ENCODE measurements around the gene C1orf174.

Gene C1orf174

GRCh38 chr1:3900150-3900968 is at the start of gene C1orf174:
Gene C1orf174, minus strand, starts transcription at chr1:3900272. Its CDS starts 86 bp downstream, at chr1:3900186.
- DNase-seq (ENCODE audit: low read depth) = peak; percentile 98

GRCh38 chr1:3948344-3948743 is 48.3 kb upstream of the C1orf174 start:
- no peak for DNase-seq (ENCODE audit: low read depth)

DNA sequence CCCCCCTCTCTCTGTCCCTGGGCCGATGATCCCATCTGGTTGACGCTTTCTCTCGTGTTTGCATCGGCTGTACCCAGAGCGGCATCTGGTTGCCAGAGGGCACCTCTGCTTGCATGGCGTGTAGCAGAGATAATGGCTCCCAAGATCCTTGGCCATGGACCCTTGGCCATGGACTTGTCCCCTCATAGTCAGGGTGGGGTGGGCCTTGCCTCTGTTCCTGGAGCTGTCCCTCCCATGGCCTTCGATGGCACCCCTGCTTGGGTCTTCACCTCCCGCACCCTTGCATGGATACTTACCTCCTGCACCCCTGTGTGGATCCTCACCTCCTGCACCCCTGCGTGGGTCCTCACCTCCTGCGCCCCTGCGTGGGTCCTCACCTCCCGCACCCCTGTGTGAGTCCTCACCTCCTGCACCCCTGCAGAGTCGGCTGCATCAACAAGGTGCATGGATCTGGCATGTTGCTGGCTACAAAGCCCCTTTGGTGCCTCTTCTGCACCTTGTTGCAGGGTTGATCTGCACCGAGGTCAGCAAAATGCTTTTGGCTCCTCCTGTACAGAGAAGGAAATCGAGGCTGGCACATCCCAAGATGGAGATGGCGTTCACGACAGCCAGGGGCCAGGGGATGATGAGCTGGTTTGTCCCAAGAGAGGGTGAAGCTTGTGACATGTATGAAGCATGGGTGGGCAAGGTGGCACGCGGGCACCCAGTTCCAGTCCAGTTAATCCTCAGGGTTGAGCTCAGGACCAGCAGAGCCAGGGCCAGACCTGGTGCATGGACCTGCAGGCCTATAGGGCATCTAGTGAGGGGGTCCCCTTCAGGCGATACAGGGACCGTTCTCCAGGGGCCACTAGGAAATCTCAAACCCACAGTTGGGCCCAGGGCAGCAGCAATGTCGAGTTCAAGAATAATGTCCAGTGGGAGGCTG is 46.1 kb upstream of the C1orf174 start:
- no peak for DNase-seq (ENCODE audit: low read depth)

DNA sequence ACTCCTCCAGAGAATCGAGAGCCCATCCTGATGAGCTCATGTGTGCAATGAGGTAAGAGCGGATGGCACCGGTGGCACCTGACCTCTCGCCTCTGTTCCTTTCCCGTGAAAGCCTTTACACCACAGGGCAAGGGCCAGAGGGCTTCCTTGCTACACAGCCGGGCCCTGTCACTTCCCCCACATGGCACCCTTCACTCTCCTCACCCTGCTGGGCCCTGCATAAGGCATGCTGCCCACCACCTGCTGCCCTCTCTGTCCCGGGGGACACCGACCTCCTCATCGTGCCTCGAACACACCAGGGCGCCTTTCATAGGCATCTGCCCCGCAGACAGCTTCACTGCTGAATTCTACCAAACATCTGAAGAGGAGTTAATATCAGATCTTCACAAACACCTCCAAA is 45.1 kb upstream of the C1orf174 start:
- DNase-seq (ENCODE audit: low read depth) = no peak

DNA sequence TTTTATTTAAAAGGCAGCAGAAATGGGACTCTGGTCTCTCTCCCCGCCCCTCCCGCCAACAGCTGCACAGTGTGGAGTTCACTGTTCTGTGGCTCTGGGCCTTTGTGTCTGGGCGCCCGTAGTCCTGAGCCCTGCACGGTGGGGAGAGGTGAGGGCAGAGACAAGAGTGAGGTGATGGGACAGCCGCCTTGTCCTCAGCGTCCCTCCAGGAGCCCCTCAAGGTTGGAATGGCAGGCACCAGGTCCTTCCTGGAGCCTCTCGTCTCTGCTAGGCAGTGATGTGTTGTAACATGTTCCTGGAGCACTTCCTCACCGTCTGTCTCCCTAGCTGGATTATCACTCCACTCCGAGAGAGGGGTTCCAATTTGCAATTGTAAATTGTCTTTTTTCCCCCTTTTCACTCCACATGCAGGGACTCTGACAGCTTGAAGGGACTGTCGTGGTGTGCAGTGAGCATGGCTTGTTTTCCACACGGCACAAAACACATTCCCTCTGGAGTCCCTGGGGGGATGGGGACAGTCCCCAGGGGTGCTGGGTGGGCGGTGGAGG is 44.6 kb upstream of the C1orf174 start:
- no peak for DNase-seq (ENCODE audit: low read depth)

DNA sequence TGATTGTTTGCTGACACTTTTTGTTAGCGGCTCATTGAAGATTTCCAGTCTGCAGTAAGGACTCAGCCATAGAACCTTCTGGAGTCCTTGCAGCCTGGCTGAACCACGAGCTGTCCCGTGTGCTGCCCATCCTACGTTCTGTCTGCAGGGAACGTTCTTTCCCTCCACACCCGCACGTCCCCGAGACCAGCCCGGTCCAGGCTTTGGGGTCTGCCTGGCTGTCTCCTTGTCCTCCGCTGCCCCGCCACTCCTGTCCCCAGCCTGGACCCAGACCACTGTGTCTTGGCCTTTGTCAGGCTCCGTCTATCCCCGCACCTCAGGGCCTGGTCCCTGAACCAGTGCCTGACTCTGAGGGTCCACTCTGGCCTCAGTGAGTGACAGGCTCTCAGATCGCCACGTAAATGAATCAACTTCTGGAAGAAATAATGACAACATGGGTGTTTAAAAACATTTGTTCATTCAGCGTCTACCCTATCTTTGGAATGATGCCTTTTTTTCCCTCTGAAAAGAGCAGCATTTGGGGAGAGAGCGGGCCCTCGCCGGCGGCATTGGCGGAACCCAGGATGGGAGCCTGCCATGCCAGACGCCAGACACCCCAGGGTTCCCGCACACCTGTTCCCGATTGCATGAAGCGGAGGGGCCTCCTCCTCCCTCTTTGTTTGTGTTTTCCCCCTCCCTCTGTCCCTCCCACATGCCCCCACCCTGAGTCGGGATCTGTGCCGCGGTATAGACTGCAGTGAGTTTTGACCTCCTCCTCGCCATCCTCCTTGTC is 43.9 kb upstream of the C1orf174 start:
- no peak for DNase-seq (ENCODE audit: low read depth)

- DNase-seq (ENCODE audit: low read depth) = no peak
These were observed 43.0 kb upstream of the C1orf174 start for GRCh38 chr1:3943123-3943431.

- DNase-seq (ENCODE audit: low read depth) = no peak
These were observed 42.5 kb upstream of the C1orf174 start for GRCh38 chr1:3942416-3943122.

DNA sequence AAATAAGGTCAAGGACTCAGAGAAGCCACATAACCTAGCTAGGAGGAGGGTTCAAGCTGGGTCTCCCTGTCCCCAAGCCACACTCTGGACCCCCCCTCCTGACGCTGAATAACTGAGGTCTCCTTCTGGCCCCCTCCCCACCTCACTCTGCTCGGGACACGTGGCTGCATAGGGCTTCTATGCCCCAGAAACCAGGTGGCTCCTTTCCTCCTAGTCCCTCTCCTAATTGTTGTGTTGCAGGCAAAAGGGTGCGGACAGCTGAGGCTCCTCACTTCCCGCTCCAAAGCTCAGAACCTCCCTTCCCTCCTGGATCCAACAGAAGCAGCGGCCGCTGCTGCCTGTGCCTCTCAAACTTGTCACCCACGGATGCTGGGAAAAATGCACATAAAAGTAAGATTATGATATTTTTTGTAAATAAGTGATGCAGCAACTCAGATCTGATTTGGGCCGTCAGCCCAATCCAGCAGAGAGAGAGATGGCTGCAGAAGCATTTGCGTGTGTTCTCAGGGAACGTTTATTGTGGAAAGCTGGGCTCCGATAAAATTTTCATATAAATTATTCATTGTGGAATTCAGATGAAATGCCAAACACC is 40.8 kb upstream of the C1orf174 start:
- DNase-seq (ENCODE audit: low read depth) = no peak

- no peak for DNase-seq (ENCODE audit: low read depth)
These were observed 40.1 kb upstream of the C1orf174 start for GRCh38 chr1:3940081-3940753.

DNA sequence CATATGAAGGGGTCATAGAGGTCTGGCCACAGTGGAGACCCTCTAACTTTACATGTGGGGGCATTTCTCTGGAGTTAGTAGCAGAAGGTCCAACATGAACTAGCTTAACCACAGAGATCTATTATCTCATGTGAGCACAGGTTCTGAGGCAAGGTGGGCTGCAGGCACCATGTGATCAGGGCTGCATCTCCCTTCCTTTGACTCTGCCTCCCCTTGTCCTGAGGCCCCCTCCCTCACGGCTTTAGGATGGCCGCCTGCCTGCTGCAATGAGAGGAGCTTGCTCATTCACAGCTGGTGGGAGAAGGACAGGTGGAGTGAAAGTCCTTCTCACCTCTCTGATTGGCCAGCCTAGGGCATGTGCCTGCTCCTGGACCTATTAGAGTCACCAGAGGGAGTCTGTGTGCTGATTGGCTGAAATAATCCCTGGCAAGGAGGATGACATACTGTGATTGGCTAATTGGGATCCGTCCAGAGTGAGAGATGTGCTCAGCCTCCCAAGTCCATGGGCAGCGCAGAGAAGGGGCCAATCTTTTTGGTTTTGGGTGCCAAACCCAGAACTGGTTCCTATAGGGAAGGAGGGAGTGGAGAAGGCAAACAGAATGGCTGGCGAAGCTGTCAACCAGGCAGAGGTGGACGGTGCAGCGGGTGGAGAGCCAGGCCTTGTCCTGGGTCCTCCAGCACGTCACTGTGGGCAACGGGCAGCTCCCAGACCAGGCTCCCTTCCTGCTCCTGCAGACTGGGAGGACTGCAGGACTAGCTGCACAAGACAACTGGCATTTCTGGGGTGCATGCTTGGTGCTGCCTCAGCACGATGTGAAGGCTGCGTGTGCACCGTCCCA is 39.4 kb upstream of the C1orf174 start:
- no peak for DNase-seq (ENCODE audit: low read depth)

DNA sequence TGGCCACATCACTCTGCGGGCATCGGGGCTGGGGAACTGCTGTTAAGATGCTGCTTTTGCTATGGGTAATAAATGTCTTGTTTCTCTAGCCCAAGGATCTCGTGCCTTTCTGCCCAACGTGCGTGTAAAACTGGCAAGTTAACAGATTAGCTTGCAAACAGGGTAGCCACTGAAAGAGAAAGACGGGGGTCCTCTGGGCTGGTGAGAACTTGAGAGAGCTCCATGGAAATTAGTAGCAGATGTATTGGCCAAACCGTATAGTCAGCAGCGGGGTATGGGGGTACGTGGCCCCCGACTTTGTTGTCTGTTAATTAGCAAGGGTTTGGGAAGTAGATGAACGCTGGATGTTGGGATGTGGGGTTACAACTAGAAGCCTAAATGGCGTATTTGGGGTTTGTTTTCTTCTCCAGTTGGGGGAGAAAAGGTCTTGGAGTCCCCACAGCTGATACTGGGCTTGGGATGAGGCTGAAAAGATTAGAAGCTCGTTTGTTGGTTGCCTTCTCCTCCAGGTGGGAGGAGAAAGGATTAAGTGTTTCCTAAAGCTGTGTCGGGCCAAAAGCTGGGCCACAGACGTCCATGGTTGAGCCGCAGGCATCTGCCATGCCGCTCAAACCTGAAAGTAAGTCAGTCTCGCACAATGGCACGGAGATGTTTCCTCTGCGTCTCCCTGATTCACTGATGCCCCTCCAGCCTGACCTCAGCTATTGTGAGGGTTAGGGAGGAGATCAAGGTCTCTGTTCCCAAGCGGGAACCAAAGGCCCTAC is 32.3 kb upstream of the C1orf174 start:
- no peak for DNase-seq (ENCODE audit: low read depth)

DNA sequence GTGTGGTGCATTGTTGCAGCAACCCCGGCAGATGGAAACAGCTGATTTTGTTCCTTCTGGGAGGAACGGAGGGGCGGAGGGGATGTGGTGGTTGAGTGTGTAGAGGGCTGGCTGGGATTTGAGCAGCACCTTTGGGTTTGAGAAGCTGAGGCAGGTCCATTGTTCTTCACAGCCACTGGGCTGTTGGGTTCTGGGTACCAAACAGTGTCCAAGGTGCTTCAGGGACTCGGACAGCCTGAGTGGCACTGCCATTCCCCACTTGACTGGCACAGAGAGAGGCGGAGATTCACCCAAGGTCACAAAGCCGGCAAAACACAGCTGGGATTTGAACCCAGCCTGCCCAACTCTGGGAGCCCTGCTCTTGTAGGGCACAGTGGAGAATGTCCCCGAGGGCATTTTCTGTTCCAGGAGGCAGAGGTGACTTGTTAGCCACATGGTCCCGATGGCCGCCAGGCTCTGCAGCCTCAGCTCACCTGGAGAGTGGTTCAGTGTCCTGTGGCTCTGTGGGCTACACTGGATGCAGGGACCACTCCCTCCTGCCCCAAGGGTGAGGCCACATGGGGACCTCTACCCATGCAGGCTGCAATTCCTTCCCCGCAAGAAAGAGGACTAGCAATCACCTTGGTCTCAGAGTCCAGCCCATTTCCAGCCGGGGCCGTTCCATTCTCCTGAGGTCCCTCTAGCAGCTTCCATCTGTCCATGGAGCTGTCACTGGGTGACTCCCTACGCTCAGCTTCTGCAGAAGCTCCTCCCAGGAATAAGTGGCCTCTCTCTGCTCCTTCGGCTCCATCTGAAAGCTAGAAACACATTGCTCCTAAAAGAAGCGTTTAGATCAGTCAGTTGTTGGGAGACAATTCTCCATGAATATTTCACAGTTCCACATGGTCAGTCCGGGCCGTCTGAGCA is 31.2 kb upstream of the C1orf174 start:
- DNase-seq (ENCODE audit: low read depth) = no peak

DNA sequence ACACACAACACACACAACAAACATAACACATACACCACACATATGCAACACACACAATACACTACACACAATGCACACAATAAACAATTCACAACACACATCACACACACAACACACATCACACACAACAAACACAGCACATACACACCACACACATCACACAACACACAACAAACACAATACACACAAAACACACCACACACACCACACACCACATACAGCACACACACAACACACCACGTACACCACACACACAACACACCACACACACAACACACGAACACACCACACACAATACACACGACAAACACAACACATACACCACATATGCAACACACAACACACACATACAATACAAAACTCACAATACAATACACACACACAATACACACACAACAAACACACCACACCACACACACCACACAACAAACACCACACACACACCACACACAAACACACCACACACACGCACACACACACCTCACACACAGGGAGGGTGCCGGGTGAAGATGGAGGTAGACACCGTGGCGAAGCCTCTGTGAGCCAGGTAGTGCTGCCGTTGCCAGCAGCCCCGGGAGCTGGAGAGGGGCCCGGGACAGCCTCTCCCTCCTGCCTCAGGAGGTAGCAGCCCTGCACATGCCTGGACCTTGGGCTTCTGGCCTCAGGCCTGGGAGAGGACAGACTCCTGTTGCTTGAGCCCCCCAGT is 30.4 kb upstream of the C1orf174 start:
- no peak for DNase-seq (ENCODE audit: low read depth)

GRCh38 chr1:3929126-3929525 is 29.1 kb upstream of the C1orf174 start:
- no peak for DNase-seq (ENCODE audit: low read depth)

GRCh38 chr1:3928586-3928985 is 28.5 kb upstream of the C1orf174 start:
- DNase-seq (ENCODE audit: low read depth) = no peak

DNA sequence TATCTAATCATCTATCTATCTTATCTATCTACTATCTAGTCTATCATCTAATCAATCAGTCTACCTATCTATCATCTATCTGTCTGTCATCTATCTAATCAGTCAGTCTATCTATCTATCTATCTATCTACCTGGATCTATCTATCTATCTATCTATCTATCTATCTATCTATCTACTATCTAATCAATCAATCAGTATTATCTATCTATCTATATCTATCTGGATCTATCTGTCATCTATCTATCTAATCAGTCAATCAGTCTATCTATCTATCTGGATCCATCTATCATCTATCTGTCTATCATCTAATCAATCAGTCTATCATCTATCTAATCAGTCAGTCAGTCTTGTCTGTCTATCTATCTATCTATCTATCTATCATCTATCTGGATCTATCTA is 26.9 kb upstream of the C1orf174 start:
- DNase-seq (ENCODE audit: low read depth) = no peak

All from amniotic epithelial cell (primary cell).